ENCODE data around the gene SP7. TPM values are rescaled to one million over a fixed set of nuclear protein-coding genes. Genes with fewer than 3 reads are reported as not detected.

Gene SP7
- total RNA-seq (2021) (not detected in 2 replicates), Bru-seq, nascent RNA (percentile 7 among the genes with signal in this experiment), BruChase-seq, experiment 1, labeled RNA remaining after a 2-hour chase (not detected), BruChase-seq, experiment 2, labeled RNA remaining after a 6-hour chase (percentile 11 among the genes with signal in this experiment)
- long read RNA-seq: 0 reads

GRCh38 chr12:53336181-53336681, at the start of gene SP7:
Gene SP7, minus strand, starts transcription at chr12:53336354. Its CDS starts 708 bp downstream, at chr12:53335646.
- H3K4me3 ChIP-seq: no peak within 1 kb of the TSS
- POLR2A ChIA-PET (ENCODE audit: unreplicated experiment): no interaction called here
- H3K36me3 ChIP-seq (ENCODE audit: low read depth): no peaks in the 10 kb centered on the region

GRCh38 chr12:53383258-53383657, 47.1 kb upstream of the SP7 start:
- intact Hi-C loops (cut with micrococcal nuclease; ENCODE audit: unreplicated experiment): loop anchor here (5.0 kb wide), 1 partner anchor 39 kb away; the partner anchor contains the start of gene AMHR2
- ChIA-PET POLR2A (ENCODE audit: unreplicated experiment) (no interaction called here), CTCF (interaction anchor here (1.2 to 4.4 kb wide), 2 partner anchors 31 to 85 kb away, joined by 4 to 24 read pairs; no protein-coding TSS in a partner anchor)
- H3K27me3 ChIP-seq (ENCODE audit: insufficient read depth, low read depth): no peaks in the 10 kb centered on the region
- no peaks in the 10 kb centered on the region for H3K9me2 ChIP-seq (ENCODE audit: insufficient read depth)
- peaks cover 39% of the 10 kb centered on the region for H4K20me1 ChIP-seq (ENCODE audit: insufficient read depth)
- no peak overlapping the region for H2AFZ ChIP-seq
- H3K4me2 ChIP-seq: peak overlapping the region; percentile 97
- H3K36me3 ChIP-seq (ENCODE audit: low read depth): peaks cover 44% of the 10 kb centered on the region
- TF ChIP-seq, protein P1, sequence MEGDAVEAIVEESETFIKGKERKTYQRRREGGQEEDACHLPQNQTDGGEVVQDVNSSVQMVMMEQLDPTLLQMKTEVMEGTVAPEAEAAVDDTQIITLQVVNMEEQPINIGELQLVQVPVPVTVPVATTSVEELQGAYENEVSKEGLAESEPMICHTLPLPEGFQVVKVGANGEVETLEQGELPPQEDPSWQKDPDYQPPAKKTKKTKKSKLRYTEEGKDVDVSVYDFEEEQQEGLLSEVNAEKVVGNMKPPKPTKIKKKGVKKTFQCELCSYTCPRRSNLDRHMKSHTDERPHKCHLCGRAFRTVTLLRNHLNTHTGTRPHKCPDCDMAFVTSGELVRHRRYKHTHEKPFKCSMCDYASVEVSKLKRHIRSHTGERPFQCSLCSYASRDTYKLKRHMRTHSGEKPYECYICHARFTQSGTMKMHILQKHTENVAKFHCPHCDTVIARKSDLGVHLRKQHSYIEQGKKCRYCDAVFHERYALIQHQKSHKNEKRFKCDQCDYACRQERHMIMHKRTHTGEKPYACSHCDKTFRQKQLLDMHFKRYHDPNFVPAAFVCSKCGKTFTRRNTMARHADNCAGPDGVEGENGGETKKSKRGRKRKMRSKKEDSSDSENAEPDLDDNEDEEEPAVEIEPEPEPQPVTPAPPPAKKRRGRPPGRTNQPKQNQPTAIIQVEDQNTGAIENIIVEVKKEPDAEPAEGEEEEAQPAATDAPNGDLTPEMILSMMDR (conservative IDR thresholded peaks at IDR 0.05): no peak
- no peak for TF ChIP-seq EZH2 (IDR thresholded peaks at IDR 0.05; ENCODE audit: low read depth)
- H3K27ac ChIP-seq: peak overlapping the region; percentile 97; the same call in 1 of the 2 replicates
- H3K4me3 ChIP-seq: peak overlapping the region; percentile 70
- no peaks in the 10 kb centered on the region for H3K9me3 ChIP-seq (ENCODE audit: insufficient read depth, low read depth)
- peaks cover 74% of the 10 kb centered on the region for H3K79me2 ChIP-seq (ENCODE audit: low read depth)
- peaks cover 39% of the 10 kb centered on the region for H3F3A ChIP-seq (ENCODE audit: insufficient read depth, low read depth)
- peaks cover 74% of the 10 kb centered on the region for H3K4me1 ChIP-seq (replicated peaks; ENCODE audit: insufficient read depth)
- BruUV-seq (replicated peaks): no TSS peak
- DNase-seq: no peak

More at GRCh38 chr12:53336181-53336681, at the start of gene SP7:
- DNase-seq: no peak
- CTCF ChIA-PET: interaction anchor here (0.6 kb wide), 1 partner anchor 9 kb away, joined by 3 read pairs; no protein-coding TSS in a partner anchor
- no peak within 1 kb of the TSS for H3K27ac ChIP-seq
- H4K20me1 ChIP-seq (ENCODE audit: insufficient read depth): no peaks in the 10 kb centered on the region
- BruUV-seq (replicated peaks): no TSS peak
- H3K79me2 ChIP-seq (ENCODE audit: low read depth): no peaks in the 10 kb centered on the region
- H2AFZ ChIP-seq: no peak within 1 kb of the TSS
- H3K27me3 ChIP-seq (ENCODE audit: insufficient read depth, low read depth): peaks cover 55% of the 10 kb centered on the region
- no peaks in the 10 kb centered on the region for H3F3A ChIP-seq (ENCODE audit: insufficient read depth, low read depth)
- TF ChIP-seq EZH2 (IDR thresholded peaks at IDR 0.05; ENCODE audit: low read depth): no peak
- TF ChIP-seq, protein P1 (conservative IDR thresholded peaks at IDR 0.05): no peak
- no peaks in the 10 kb centered on the region for H3K4me1 ChIP-seq (replicated peaks; ENCODE audit: insufficient read depth)
- intact Hi-C loops (cut with micrococcal nuclease; ENCODE audit: unreplicated experiment): no loop called here
- no peaks in the 10 kb centered on the region for H3K9me2 ChIP-seq (ENCODE audit: insufficient read depth)
- H3K4me2 ChIP-seq: no peak within 1 kb of the TSS
- H3K9me3 ChIP-seq (ENCODE audit: insufficient read depth, low read depth): no peaks in the 10 kb centered on the region

GRCh38 chr12:53381731-53382630, 45.8 kb upstream of the SP7 start:
- H3K4me1 ChIP-seq (replicated peaks; ENCODE audit: insufficient read depth): peaks cover 64% of the 10 kb centered on the region
- no peak overlapping the region; the same call in 1 of the 2 replicates for H2AFZ ChIP-seq
- intact Hi-C loops (cut with micrococcal nuclease; ENCODE audit: unreplicated experiment): loop anchor here (5.0 kb wide), 1 partner anchor 40 kb away; the partner anchor contains the start of gene AMHR2
- H3K27ac ChIP-seq: peak overlapping the region; percentile 97
- H3K36me3 ChIP-seq (ENCODE audit: low read depth): peaks cover 36% of the 10 kb centered on the region
- no TSS peak for BruUV-seq (replicated peaks)
- CTCF ChIA-PET: interaction anchor here (0.6 to 4.4 kb wide), 7 partner anchors 15 to 834 kb away, joined by 3 to 24 read pairs (median 9); partner anchors contain the start of gene AAAS
- H3K4me3 ChIP-seq: peak overlapping the region; percentile 70
- POLR2A ChIA-PET (ENCODE audit: unreplicated experiment): interaction anchor here (0.6 to 0.8 kb wide), 2 partner anchors 86 to 283 kb away, joined by 4 to 6 read pairs; no protein-coding TSS in a partner anchor
- DNase-seq: peak; percentile 50 to 76
- peaks cover 27% of the 10 kb centered on the region for H4K20me1 ChIP-seq (ENCODE audit: insufficient read depth)
- peaks cover 35% of the 10 kb centered on the region for H3F3A ChIP-seq (ENCODE audit: insufficient read depth, low read depth)
- TF ChIP-seq EZH2 (IDR thresholded peaks at IDR 0.05; ENCODE audit: low read depth): no peak
- TF ChIP-seq, protein P1 (conservative IDR thresholded peaks at IDR 0.05): peak; percentile 77
- no peaks in the 10 kb centered on the region for H3K27me3 ChIP-seq (ENCODE audit: insufficient read depth, low read depth)
- no peaks in the 10 kb centered on the region for H3K9me3 ChIP-seq (ENCODE audit: insufficient read depth, low read depth)
- peaks cover 61% of the 10 kb centered on the region for H3K79me2 ChIP-seq (ENCODE audit: low read depth)
- no peaks in the 10 kb centered on the region for H3K9me2 ChIP-seq (ENCODE audit: insufficient read depth)
- H3K4me2 ChIP-seq: peak overlapping the region; percentile 97

Measured in PC-9 (cell line).